Bronchial epithelial cell (primary cell): ENCODE results near the gene SLC1A5. TPM values are rescaled to one million over a fixed set of nuclear protein-coding genes. Genes with fewer than 3 reads are reported as not detected.

ENCODE experiments used
- DNase-seq: peaks from one replicate; pipeline ENCODE4 v3.0.0-alpha.2; 2010; ENCODE audit warnings: low read depth
- FAIRE-seq: peaks from 2 replicates; lab custom pipeline; 2011; peaks lifted over from hg19 to GRCh38; lab: Jason Lieb, UNC
- H3K27me3 ChIP-seq: 2 replicates; pipeline ENCODE4 v1.5.1; 2011; ENCODE audit warnings: low read length; ENCODE audit not compliant: control insufficient read depth, insufficient read depth
- H3K36me3 ChIP-seq: 2 replicates; pipeline ENCODE4 v1.5.1; 2011; ENCODE audit warnings: low read length; ENCODE audit not compliant: control insufficient read depth, insufficient read depth
- H3K4me3 ChIP-seq: 2 replicates; pipeline ENCODE4 v1.5.1; 2011; ENCODE audit warnings: mild to moderate bottlenecking, low read depth, low read length, control low read depth
- total RNA-seq: library from RNA; depleted of rRNA; stranded (reverse); fragments of >200 nt; gene quantifications from 2 replicates; pipeline ENCODE4 v1.2.1, GENCODE V29; 2014
- TF ChIP-seq, protein P1 (sequence below): IDR thresholded peaks from 2 replicates; pipeline ENCODE4 v1.5.1; 2011; ENCODE audit warnings: mild to moderate bottlenecking, moderate library complexity, low read length, control low read depth, inconsistent platforms; ENCODE audit not compliant: insufficient read depth, severe bottlenecking

SLC1A5 gene
- total RNA-seq, 1 donor from 2014 or later, result 266 TPM

GRCh38 chr19:46725859-46726393 lies 62.5 kb downstream of the SLC1A5 start:
- peaks cover 72% of the 10 kb centered on the region for H3K36me3 ChIP-seq
- FAIRE-seq (no peak), DNase-seq (no peak)
- H3K4me3 ChIP-seq, result no peak overlapping the region
- TF ChIP-seq, protein P1, sequence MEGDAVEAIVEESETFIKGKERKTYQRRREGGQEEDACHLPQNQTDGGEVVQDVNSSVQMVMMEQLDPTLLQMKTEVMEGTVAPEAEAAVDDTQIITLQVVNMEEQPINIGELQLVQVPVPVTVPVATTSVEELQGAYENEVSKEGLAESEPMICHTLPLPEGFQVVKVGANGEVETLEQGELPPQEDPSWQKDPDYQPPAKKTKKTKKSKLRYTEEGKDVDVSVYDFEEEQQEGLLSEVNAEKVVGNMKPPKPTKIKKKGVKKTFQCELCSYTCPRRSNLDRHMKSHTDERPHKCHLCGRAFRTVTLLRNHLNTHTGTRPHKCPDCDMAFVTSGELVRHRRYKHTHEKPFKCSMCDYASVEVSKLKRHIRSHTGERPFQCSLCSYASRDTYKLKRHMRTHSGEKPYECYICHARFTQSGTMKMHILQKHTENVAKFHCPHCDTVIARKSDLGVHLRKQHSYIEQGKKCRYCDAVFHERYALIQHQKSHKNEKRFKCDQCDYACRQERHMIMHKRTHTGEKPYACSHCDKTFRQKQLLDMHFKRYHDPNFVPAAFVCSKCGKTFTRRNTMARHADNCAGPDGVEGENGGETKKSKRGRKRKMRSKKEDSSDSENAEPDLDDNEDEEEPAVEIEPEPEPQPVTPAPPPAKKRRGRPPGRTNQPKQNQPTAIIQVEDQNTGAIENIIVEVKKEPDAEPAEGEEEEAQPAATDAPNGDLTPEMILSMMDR, result no peak
- H3K27me3 ChIP-seq, result no peaks in the 10 kb centered on the region

GRCh38 chr19:46725036-46725820 lies 63.2 kb downstream of the SLC1A5 start:
- TF ChIP-seq, protein P1, result no peak
- FAIRE-seq, result no peak

More at GRCh38 chr19:46725036-46725820, 63.2 kb downstream of the SLC1A5 start:
- Histone ChIP-seq H3K36me3 (peaks cover 72% of the 10 kb centered on the region), H3K4me3 (no peak overlapping the region), H3K27me3 (no peaks in the 10 kb centered on the region)
- no peak for DNase-seq

Other genes starting within 250 kb of the SLC1A5 start
- 79.8 and 106 TPM in 2 replicates for gene CALM3, start 187.3 kb downstream of the SLC1A5 start, total RNA-seq
- gene PTGIR, start 163.5 kb downstream of the SLC1A5 start, total RNA-seq, result 0.26 TPM in 1 of 2 replicates, not detected in the other
- gene GNG8, start 152.4 kb downstream of the SLC1A5 start, total RNA-seq, result not detected in 2 replicates
- under 0.01 and 0.13 TPM in 2 replicates for gene DACT3, start 127.4 kb downstream of the SLC1A5 start, total RNA-seq
- gene PRKD2, start 71.5 kb downstream of the SLC1A5 start, total RNA-seq, result 18.8 and 24.5 TPM in 2 replicates
- gene FKRP, start 42.5 kb downstream of the SLC1A5 start, total RNA-seq, result 5.8 and 9.9 TPM in 2 replicates
- gene STRN4, start 42.1 kb downstream of the SLC1A5 start, total RNA-seq, result 60.3 and 90.6 TPM in 2 replicates
- 120 and 206 TPM in 2 replicates for gene AP2S1, start 62.3 kb upstream of the SLC1A5 start, total RNA-seq
- gene ARHGAP35, start 72.4 kb upstream of the SLC1A5 start, total RNA-seq, result 24.0 and 37.1 TPM in 2 replicates
- 0.26 and 0.64 TPM in 2 replicates for gene NPAS1, start 231.2 kb upstream of the SLC1A5 start, total RNA-seq